AG04449 (cell line): Measurements from ENCODE around the gene SH2D2A.

Source experiments
- CTCF ChIA-PET: fragments of 350-600 bp; formaldehyde crosslinking; extraction: SDS; loops from one replicate; lab custom pipeline; 2021; ENCODE audit warnings: antibody characterized with exemption; lab: Yijun Ruan, JAX
- POLR2A ChIA-PET: fragments of 400-600, 350-600 bp; formaldehyde crosslinking; extraction: SDS; loops from one replicate; lab custom pipeline; 2020; ENCODE audit warnings: antibody characterized with exemption, inconsistent platforms; lab: Yijun Ruan, JAX
- DNase-seq: peaks from one replicate; pipeline ENCODE4 v3.0.0-alpha.2; 2010; ENCODE audit warnings: low read depth, low spot score
- H3K4me3 ChIP-seq: 2 replicates; pipeline ENCODE4 v1.5.1; 2011; ENCODE audit warnings: low read depth, mild to moderate bottlenecking, control low read depth, low read length
- CTCF ChIP-seq: IDR thresholded peaks from one replicate; pipeline ENCODE4 v1.5.1; 2011; ENCODE audit warnings: mild to moderate bottlenecking, moderate library complexity, low read length, control low read depth, inconsistent platforms; ENCODE audit not compliant: insufficient read depth; ENCODE audit errors: missing control alignments

Gene SH2D2A

GRCh38 chr1:156842618-156843300 is 26.1 kb upstream of the SH2D2A start:
- TF ChIP-seq CTCF = no peak
- no peak for DNase-seq
- no peak overlapping the region for H3K4me3 ChIP-seq
- CTCF ChIA-PET = interaction anchor here (0.8 to 1.7 kb wide), 2 partner anchors 17 to 82 kb away, joined by 3 to 6 read pairs; partner anchors contain the start of gene INSRR
- POLR2A ChIA-PET = no interaction called here

GRCh38 chr1:156841295-156841855 is 24.7 kb upstream of the SH2D2A start:
- POLR2A ChIA-PET = no interaction called here
- DNase-seq = no peak
- no peak overlapping the region for H3K4me3 ChIP-seq
- TF ChIP-seq CTCF = no peak
- CTCF ChIA-PET = interaction anchor here (0.7 to 10.8 kb wide), 11 partner anchors 9 to 126 kb away, joined by 3 to 121 read pairs (median 4); partner anchors contain the start of genes NTRK1 and PEAR1

GRCh38 chr1:156840898-156841279 is 24.2 kb upstream of the SH2D2A start:
- DNase-seq = no peak
- ChIA-PET CTCF (interaction anchor here (0.9 to 10.8 kb wide), 10 partner anchors 9 to 125 kb away, joined by 3 to 121 read pairs (median 4); partner anchors contain the start of genes NTRK1 and PEAR1), POLR2A (no interaction called here)
- H3K4me3 ChIP-seq = no peak overlapping the region
- no peak for TF ChIP-seq CTCF

- ChIA-PET POLR2A (no interaction called here), CTCF (interaction anchor here (0.9 to 10.8 kb wide), 7 partner anchors 10 to 125 kb away, joined by 3 to 121 read pairs (median 7); partner anchors contain the start of genes NTRK1 and PEAR1)
- no peak for TF ChIP-seq CTCF
- H3K4me3 ChIP-seq = no peak overlapping the region
- DNase-seq = no peak
Observed at GRCh38 chr1:156840186-156840897, 23.7 kb upstream of the SH2D2A start.

GRCh38 chr1:156839426-156840109 is 22.9 kb upstream of the SH2D2A start:
- H3K4me3 ChIP-seq = no peak overlapping the region
- DNase-seq = no peak
- ChIA-PET CTCF (interaction anchor here (0.8 to 10.8 kb wide), 30 partner anchors 9 to 161 kb away, joined by 3 to 121 read pairs (median 8); partner anchors contain the start of genes INSRR, NTRK1 and PEAR1), POLR2A (no interaction called here)
- no peak for TF ChIP-seq CTCF
